SHP77 treated with DMSO at 0.1 percent for 48 hours (cell line): Measurements from ENCODE around the gene JPH3.
"Not testable (repeated sequence)": the region's sequence is repeated elsewhere in the genome, so short reads cannot be mapped to it uniquely, and the experiment has no call there.

Source experiments
- DNase-seq: peaks from one replicate; lab custom pipeline; 2025; lab: John Stamatoyannopoulos, UW

The JPH3 gene

DNA sequence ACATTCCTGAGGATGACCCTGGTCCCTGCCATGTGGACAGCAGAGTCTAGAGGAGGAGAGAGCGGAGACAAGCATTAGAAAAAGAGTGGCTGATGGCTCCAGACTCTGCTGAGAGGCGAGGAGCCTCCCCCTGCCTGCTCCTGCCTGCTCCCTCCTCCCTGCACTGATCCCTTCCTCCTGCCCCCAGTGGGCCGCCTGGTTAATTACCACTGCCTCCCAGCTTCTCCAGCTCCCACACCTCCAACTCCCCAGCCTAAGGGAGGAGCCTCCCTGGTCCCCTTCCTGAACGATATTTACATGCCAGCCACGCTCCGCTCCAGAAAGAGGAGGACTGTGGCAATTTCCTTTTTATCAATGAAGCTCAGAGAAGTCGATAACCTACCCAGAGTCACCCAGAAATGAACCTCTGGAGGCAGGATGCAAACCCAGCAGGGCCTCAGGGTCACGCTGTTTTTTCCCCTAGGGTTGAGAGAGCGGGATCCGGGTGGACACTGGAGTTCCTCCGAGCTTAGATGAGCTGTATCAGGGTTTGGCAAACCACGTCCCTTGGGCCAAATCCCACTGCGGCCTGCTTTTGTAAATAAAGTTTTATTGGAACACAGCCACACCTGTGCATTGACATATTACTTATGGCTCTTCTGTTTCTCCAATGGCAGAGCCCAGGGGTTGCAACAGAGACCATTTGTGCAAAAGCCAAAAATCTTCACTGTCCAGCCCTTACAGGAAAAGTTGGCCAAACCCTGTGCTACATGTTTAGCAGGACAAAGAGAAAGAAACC, 27.1 kb upstream of the JPH3 start:
- DNase-seq = no peak

DNA sequence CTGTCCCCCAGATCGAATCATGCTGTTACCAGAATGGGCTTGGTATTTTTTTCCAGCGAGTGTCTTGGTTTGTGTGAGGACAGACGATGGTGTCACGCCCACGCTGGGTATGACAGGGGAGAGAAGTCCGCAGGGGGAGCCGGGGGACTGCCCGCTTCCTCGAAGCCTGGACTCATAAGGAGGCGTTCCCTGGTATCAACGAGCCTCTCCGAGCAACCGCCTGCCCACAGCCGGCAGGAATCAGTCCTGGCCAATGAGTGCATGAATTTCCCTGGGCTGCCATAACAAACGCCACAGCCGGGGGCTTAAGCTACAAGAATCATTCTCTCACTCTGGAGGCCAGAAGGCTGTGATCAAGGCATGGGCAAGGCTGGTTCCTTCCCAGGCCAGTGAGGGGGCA, 26.1 kb upstream of the JPH3 start:
- DNase-seq = no peak

DNA sequence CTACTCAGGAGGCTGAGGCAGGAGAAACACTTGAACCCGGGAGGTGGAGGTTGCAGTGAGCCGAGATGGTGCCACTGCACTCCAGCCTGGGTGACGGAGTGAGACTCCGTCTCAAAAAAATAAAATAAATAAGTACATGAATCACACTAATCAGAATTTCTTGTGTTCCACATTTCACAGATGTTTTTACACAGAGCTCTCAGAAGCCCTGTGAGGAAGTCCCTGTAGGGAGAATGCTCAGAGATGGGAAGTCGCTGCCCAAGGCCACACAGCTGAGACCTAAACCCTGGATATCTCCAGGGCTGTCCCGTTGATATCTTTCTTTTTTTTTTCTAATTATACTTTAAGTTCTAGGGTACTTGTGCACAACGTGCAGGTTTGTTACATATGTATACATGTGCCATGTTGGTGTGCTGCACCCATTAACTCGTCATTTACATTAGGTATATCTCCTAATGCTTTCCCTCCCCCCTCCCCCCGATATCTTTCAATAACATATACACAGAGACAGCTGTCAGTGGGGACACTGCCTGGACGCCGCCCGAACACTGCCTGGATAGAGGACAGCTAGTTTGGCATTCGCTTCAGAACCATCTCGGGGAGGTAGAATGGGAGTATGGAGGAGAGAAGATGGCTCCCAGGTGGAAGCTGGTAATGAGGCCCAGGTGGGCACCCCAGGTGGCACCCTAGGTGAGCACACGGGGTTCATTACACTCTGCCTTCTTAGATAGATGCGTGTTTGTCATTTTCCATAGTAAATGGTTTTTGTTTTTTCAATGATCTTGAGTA, 24.0 kb upstream of the JPH3 start:
- DNase-seq = not testable (repeated sequence)

DNA sequence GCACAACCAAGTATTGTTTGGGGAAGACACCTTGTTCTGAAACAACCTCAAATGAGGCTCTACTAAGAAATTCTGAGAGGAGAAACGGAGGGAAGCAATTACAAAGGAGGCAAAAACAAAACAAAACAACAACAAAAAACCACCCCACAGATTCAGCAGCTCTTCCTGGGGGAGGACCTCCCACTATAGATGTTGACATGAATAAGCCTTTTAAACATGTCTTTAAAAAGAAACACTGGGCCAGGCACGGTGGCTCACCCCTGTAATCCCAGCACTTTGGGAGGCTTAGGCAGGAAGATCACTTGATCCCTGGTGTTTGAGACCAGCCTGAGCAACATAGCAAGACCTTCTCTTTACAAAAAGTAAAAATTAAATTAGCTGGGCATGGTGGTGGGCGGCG, 22.6 kb upstream of the JPH3 start:
- DNase-seq = no peak

DNA sequence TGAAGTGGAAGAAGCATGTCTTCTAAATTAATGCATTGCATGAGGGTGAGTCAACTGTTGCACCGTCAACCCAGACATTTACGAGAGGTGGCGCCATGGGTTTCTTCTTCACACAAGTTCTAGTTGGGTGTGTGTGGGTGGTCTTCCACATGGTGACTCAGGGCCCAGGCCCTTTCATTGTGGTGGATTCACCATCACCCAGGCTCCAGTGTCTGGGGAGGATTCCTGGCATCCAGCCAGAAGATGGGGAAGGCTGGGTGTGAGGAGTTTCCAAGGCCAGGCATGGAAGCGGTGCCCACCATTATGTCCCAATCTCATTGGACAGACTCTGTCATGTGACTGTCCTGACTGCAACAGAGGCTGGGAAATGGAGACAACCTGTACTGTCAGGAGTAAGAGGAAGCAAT, 21.4 kb upstream of the JPH3 start:
- DNase-seq = no peak

DNA sequence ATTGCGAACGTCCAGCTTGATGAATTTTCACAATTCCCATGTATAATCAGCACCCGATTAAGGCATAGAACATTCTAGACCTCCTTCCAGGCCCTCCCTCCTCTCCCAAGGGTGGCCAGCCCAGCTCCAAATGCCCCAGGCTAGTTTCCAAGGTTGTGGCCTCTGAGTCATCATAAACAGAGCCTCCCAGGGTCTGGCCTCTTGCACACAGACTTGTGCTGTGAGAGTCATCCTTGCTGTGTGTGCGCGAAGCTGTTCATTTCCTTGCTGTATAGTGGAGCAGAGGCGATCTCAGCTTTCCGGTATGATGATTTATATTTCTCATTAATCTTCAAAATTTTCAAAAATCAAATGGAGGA, 20.5 kb upstream of the JPH3 start:
- no peak for DNase-seq

DNA sequence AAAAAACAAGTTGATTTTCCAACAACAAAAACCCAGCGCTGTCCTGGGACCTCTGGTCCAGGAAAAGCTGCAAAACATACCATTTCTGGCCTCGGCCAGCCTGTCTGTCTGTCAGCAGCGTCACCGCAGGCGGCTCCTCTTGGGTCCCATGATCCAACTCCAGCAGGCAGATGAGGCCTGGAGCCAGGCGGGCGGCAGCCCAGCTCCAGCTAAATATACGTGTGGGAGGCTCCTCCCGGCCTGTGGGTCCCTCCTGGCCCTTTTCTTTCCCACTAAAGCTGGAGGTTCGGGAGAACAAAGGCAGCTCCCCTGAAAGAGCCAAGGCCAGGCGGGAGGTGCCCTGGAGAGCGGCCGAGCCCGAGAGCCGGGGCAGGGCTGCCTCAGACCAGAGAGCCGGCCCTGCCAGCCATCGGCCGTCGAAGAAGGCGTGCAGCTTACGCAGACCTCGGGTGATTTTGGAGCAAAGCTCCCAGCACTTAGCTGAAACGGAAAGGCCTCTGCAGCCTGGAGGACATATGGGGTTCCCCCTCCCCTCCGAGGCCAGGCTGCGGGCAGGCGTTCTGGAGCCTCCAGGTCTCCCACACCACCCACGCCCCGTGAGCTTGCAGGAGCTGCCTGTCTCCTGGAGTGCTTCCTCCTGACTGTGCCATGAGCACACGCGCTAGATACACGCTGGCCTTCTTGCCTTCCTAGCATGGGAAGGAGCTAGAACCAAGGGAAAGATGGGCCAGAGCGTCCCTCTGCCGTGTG, 19.9 kb upstream of the JPH3 start:
- DNase-seq = no peak

DNA sequence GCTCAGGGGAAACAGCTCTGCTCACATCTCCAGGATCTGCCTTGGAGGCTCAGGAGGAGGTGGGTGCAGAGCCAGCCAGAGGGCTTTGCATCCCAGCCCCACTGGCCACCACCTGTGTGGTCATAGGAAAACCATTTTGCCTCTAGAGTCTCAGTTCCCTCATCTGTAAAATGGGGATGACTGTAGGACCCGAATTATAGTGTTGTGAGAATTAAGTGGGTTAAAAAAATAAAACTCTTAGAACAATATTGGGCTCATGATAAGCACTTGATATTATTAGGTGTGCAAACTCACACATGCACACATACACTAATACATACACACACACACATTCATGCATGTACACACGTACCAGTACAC, 19.4 kb upstream of the JPH3 start:
- no peak for DNase-seq

DNA sequence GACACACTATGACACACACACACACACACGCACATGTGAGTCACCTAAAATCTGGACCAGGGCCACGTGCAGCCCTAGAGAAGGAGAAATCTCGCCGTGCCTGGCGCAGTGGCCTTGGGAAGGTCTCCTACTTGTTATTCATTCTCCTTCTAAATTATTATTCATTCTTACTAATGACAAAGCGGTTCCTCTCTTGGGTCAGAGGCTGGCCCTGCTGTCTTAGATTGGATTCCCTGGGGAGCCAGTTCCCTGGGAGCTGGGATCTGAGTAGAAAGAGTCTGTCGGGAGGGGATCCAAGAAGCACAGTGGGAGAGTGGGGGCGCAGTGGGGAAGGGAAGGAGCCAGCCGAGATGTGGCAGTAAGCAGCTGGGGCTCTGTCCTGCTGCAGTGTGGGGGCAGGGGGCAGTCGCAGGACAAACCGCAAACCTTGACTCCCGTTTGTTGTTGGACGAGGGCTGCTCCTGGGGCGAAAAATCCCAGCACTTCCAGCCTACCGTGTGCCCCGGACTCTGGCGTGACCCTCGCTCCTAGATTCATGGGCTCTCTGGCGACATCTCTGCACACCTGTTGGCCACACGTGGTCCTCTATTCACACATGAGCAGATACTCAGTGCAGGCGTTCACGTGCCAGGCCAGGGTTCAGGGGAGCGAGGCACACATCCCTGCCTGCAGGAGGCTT, 18.7 kb upstream of the JPH3 start:
- no peak for DNase-seq

DNA sequence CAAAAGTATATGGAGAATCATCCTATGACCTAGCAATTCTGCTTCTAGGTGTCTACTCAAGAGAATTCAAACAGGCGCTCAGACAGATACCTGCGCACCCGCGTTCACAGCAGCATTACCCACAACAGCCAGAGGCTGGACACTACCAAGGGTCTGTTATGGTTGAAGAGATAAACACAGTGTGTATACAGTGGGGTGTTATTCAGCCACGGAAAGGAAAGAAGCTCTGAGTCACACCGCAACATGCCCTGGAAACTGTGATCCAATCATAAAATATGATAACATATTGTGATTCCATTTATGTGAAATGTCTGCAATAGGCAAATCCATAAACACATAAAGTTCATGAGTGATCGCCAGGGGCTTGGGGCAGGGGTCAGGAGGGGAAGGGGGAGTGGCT, 18.0 kb upstream of the JPH3 start:
- no peak for DNase-seq

DNA sequence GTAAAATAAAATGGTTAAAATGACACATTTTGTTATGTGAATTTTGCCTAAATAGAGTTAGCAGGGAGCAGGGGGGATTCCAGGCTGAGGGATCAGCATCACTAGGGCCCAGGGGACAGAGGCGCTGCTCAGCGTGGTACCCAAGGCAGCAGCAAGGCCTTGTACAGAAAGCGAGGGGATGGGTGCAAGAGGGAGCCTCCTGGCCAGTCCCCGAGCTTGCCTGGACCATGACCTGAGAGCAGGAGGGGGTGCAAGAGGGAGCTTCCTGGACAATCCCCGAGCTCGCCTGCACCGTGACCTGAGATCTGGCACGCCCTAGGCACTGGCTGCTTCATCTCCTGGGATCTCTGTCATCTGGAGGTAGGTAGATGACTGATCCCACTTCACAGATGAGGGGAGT, 17.3 kb upstream of the JPH3 start:
- no peak for DNase-seq

DNA sequence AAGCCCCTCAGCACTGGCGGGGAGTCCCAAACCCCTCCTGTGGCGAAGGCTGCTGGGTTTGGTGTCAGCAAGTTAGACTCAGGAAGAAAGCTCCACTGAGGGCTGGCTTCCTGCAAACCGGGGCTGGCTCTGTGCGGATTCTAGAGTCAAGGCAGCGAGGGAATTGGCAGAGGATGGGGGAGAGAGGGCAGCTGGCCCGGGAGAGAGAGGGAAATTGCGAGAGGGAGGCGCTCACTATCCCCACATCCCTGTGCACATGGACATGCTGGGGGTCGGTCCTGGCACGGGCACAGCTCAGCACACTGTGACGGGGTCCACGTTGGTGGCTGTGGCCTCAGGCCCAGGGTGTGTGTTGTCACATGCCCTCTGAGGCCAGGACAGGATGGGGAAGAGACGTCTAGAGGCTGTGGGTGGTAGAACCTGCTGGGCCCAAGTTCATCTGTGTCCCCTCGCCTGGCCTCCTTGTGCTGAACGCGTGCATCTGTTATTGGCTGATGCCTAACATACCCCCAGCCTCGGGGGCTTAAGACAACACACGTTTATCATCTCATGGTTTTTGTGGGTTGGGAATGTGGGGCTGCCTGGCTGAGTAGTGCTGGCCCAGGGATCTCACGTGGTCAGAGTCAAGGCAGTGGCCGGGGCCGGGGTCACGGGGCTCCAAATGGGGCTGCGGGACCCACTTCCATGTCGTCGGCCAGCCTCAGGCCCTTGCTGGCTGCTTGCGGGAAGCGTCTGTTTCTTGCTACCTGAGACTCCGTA, 16.7 kb upstream of the JPH3 start:
- no peak for DNase-seq

DNA sequence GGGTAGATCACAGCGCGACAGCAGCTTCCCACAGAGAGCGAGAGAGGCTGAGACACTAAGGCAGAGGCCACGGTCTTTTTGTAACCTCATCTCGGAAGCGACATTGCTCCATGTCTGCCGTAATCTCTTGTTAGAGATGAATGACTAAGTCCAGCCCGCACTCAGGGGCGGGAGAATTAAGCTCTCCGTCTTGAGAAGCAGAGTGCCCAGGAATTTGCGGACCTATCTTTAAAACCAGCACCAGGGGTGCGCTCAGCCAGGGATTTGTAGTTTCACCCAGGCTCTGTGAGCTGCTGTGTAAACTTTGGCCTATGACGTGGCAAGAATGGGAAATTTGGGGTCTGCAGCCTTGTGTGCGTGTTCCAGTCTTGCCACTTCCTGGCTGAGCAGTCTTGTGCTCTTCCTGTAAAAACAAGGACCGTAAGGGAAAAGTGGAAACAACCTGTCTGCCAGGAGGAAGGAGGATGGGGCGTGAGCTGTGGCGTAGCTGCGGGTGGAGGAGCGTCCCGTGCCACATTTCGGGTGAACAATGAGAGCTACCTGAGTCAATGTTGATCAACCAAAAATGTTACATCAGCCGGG, 16.0 kb upstream of the JPH3 start:
- no peak for DNase-seq

DNA sequence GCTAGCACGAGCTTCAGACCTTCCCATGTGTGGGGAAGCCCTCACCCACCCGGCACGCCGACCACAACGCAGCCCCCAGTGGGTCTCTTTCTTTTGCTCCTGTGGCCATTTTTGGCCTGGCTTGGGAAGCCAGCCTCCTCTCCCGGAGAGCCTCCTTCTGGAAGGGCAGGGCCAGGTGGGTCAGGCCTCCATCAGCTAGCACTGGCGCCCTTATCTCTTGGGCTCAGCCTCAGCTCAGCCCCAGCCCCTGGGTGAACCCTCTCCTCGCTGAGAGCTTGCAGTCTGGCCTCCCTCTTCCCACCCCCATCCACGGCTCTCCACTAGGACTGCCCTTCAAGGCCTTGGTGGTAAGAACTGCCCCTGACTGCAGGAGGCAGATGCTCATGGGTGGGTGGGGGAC, 14.7 kb upstream of the JPH3 start:
- DNase-seq = no peak

DNA sequence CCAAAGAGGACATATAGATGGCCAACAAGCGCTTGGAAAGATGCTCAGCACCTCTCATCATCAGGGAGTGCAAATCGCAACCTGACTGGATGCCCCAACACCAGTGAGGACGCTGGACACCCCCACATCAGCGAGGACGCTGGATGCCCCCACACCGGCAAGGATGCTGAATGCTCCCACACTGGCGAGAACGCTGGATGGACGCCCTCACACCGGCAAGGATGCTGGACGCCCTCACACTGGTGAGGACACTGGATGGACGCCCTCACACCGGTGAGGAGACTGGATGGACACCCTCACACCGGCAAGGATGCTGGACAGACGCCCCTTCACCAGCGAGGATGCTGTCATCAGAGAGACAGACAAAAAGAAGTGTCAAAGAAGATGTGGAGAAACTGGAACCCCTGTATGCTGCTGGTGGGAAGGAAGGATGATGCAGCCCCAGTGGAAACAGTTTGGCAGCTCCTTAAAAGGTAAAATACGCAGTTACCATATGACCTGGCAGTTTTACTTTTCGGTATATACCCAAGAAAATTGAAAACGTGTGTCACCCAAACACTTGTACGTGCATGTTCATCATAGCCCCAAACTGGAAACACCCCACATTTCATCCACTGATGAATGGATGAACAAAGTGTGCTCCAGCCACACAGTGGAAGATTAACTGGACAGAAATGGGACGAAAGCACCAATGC, 10.1 kb upstream of the JPH3 start:
- DNase-seq = no peak

DNA sequence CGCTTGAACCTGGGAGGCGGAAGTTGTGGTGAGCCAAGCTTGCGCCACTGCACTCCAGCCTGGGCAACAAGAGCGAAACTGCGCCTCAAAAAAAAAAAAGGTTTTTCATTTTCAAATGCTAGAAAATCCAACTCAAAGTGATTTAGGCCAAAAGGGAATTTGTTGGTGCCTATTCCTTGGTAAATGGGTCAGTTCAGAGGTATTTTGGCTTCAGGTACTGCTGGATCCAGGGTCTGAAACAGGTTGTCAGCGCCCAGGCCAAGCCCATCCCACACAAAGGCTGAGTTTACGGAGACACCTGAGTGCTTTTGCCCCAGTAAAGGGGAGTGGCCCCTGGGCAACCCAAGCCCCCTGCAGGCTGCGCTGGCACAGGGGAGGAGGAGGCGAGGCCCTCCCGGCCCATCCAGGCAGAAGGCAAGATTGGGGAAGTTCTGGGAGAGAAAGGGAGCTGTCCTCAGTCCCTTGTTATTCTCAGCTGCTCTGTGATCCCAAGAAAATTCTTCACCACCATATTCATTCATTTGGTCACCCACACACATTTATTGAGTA, 8.5 kb upstream of the JPH3 start:
- DNase-seq = no peak

DNA sequence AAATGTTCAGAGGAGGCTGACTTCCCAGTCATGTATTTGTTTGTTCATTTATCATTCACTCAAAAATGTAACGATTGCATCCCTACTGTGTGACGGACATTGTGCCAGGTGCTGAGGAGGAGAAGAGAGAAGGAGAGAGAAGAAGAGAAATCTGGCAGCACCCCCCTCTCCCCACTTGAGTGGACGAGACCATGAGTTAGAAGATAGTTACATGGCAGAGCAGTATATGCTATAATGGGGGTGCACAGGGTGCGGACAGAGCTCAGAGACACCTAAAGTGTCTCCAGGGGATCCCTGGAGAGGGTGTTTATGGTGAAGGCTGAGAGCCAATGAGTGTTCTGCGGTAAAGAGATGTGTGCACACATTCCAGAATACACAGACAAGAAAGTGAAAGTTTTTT, 6.6 kb upstream of the JPH3 start:
- no peak for DNase-seq

DNA sequence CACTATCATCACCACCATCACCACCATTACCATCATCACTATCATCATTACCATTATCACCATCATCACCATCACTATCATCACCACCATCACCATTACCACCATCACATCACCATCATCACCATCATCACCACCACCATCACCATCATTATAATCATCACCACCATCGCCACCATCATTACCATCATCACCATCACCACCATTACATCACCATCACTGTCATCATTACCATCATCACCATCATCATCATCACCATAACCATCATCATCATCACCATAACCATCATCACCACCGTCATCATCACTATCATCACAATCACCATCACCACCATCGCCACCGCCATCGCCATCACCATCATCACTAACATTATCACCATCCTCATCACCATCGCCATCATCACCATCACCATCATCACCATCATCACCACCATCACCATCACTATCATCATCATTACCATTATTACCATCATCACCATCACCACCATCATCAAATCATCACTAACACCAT, 4.9 kb upstream of the JPH3 start:
- DNase-seq = no peak

DNA sequence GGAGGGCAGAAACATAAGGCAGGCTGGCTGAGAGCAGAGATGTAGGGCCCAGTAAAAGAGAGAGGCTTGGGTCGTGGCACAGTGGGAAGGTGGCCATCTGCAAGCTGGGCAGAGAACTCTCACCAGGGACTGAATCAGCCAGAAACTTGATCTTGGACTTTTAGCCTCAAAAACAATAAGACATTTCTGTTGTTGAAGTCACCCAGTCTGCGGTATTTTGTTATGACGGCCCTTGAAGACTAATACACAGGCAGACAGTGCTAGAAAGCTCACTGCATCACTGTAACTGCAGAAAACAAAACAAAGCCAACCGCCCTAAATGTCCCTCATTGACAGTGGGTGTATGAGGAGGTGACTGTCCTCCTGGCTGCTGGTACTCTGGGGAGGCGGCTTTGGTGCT, 3.9 kb upstream of the JPH3 start:
- no peak for DNase-seq

DNA sequence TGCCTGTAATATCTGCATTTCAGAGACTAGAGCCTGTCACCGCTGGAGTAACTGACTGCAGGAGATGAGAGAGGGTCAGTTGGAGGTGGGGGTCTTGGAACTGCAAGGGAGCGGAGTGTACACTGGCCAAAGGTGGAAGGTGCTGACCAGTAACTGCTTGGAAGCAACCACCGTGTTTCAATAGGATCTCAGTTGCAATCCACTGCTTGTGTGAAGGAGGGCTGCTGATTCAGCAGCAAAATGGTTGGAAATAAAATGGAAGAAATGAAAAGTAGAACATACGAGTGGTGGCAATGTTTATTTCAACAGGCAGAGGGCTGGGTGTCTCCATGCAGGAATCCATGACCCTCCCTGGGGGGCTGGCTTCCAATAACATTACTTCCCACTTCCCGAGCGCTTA, 2.1 kb upstream of the JPH3 start:
- no peak for DNase-seq
